Neuronal stem cell (in vitro differentiated cells): ENCODE data around the gene ENTPD3.

Experiments used
- DNase-seq: peaks from one replicate; pipeline ENCODE4 v3.0.0-alpha.2; 2013; ENCODE audit warnings: low spot score
- H2AFZ ChIP-seq: one replicate; pipeline ENCODE4 v1.6.1; 2013; ENCODE audit warnings: mild to moderate bottlenecking, low read length, inconsistent platforms
- H2AK5ac ChIP-seq: 2 replicates; pipeline ENCODE4 v1.6.1; 2013; ENCODE audit warnings: low read depth, mild to moderate bottlenecking, inconsistent platforms, low read length, moderate library complexity, mixed read lengths
- H2BK120ac ChIP-seq: 2 replicates; pipeline ENCODE4 v1.6.1; 2013; ENCODE audit warnings: low read depth, mild to moderate bottlenecking, inconsistent platforms, low read length, moderate library complexity, mixed read lengths
- H2BK12ac ChIP-seq: one replicate; pipeline ENCODE4 v1.6.1; 2013; ENCODE audit warnings: low read length, inconsistent platforms
- H2BK15ac ChIP-seq: 2 replicates; pipeline ENCODE4 v1.6.1; 2013; ENCODE audit warnings: mild to moderate bottlenecking, low read length, inconsistent platforms, mixed read lengths
- H2BK5ac ChIP-seq: one replicate; pipeline ENCODE4 v1.6.1; 2013; ENCODE audit warnings: inconsistent platforms, mild to moderate bottlenecking, low read length, moderate library complexity
- H3K14ac ChIP-seq: one replicate; pipeline ENCODE4 v1.6.1; 2013; ENCODE audit warnings: low read length, inconsistent platforms
- H3K18ac ChIP-seq: 2 replicates; pipeline ENCODE4 v1.6.1; 2013; ENCODE audit warnings: low read length, inconsistent platforms
- H3K23ac ChIP-seq: 2 replicates; pipeline ENCODE4 v1.6.1; 2013; ENCODE audit warnings: low read depth, mild to moderate bottlenecking, mixed read lengths, low read length, inconsistent platforms; ENCODE audit not compliant: poor library complexity
- H3K27ac ChIP-seq: replicated peaks from 3 replicates; pipeline ENCODE4 v1.5.1; 2013; ENCODE audit warnings: low read length, inconsistent platforms
- H3K27me3 ChIP-seq, 3 experiments: 2 replicates each; pipeline ENCODE4 v1.6.1; 2013; ENCODE audit warnings: low read length in 3 of 3, mild to moderate bottlenecking in 2 of 3, inconsistent platforms in 1 of 3, low read depth in 1 of 3, mixed read lengths in 1 of 3, moderate library complexity in 1 of 3; ENCODE audit not compliant: control insufficient read depth in 3 of 3, insufficient read depth in 3 of 3
- H3K36me3 ChIP-seq, 2 donors: replicated peaks in 1 of 2; 2 replicates each; pipeline ENCODE4 v1.6.1; 2013; ENCODE audit warnings: low read length in 2 of 2; ENCODE audit not compliant: control insufficient read depth in 2 of 2, insufficient read depth in 2 of 2
- H3K4ac ChIP-seq: 2 replicates; pipeline ENCODE4 v1.6.1; 2013; ENCODE audit warnings: inconsistent platforms, mild to moderate bottlenecking, low read length, moderate library complexity
- H3K4me1 ChIP-seq, 2 donors: 1 replicate in 1 of 2; 2 replicates in 1 of 2; pipeline ENCODE4 v1.6.1; 2013; ENCODE audit warnings: low read length in 2 of 2, low read depth in 1 of 2; ENCODE audit not compliant: control insufficient read depth in 2 of 2, insufficient read depth in 1 of 2
- H3K4me2 ChIP-seq: one replicate; pipeline ENCODE4 v1.6.1; 2013; ENCODE audit warnings: mild to moderate bottlenecking, low read length, inconsistent platforms; ENCODE audit not compliant: insufficient read depth, poor library complexity, severe bottlenecking
- H3K4me3 ChIP-seq, 2 donors: 2 replicates each; pipeline ENCODE4 v1.5.1; 2013; ENCODE audit warnings: low read length in 2 of 2, mild to moderate bottlenecking in 2 of 2, inconsistent platforms in 1 of 2, moderate library complexity in 1 of 2
- H3K79me1 ChIP-seq: one replicate; pipeline ENCODE4 v1.6.1; 2013; ENCODE audit warnings: low read depth, mild to moderate bottlenecking, inconsistent platforms, low read length, moderate library complexity
- H3K9ac ChIP-seq: one replicate; pipeline ENCODE4 v1.6.1; 2013; ENCODE audit warnings: mild to moderate bottlenecking, low read depth, low read length, inconsistent platforms; ENCODE audit not compliant: poor library complexity
- H3K9me3 ChIP-seq, 2 donors: replicated peaks in 1 of 2; 2 replicates each; pipeline versions ENCODE3 to v1.6.1; 2013; ENCODE audit warnings: low read length in 2 of 2, mild to moderate bottlenecking in 2 of 2, inconsistent platforms in 1 of 2, low read depth in 1 of 2, mixed read lengths in 1 of 2, moderate library complexity in 1 of 2; ENCODE audit not compliant: control insufficient read depth in 2 of 2, insufficient read depth in 1 of 2
- H4K8ac ChIP-seq: one replicate; pipeline ENCODE4 v1.6.1; 2013; ENCODE audit warnings: low read depth, mild to moderate bottlenecking, inconsistent platforms, low read length, moderate library complexity
- H4K91ac ChIP-seq: one replicate; pipeline ENCODE4 v1.6.1; 2013; ENCODE audit warnings: low read length, low read depth, mild to moderate bottlenecking, inconsistent platforms; ENCODE audit not compliant: poor library complexity
- WGBS, 2 donors: extraction: QIAGEN DNeasy Blood & Tissue Kit; methylation state at CpG; one replicate each; pipeline ENCODE4 v1.1.7; 2013; ENCODE audit warnings: missing lambda C conversion rate in 2 of 2, mixed read lengths in 1 of 2; ENCODE audit not compliant: insufficient read length in 2 of 2, insufficient replicate concordance in 1 of 2; ENCODE audit errors: extremely low coverage in 2 of 2; 5-methylcytosine and 5-hydroxymethylcytosine counted together

Gene ENTPD3

GRCh38 chr3:40414270-40414669 is 27.3 kb downstream of the ENTPD3 start:
- Histone ChIP-seq H3K23ac (no peak overlapping the region), H4K91ac (no peak overlapping the region), H2BK120ac (no peak overlapping the region), H3K14ac (no peak overlapping the region), H2BK15ac (no peak overlapping the region), H2AFZ (no peak overlapping the region), H3K79me1 (no peaks in the 10 kb centered on the region), H3K27ac (no peak overlapping the region), H3K36me3 (no peaks in the 10 kb centered on the region), H3K4ac (no peak overlapping the region), H3K18ac (no peak overlapping the region), H3K27me3 (no peaks in the 10 kb centered on the region), H3K4me3 (no peak overlapping the region), H3K9me3 (no peaks in the 10 kb centered on the region), H2BK12ac (no peak overlapping the region), H2AK5ac (no peak overlapping the region), H3K4me1 (no peaks in the 10 kb centered on the region), H2BK5ac (no peak overlapping the region), H3K9ac (no peak overlapping the region), H3K4me2 (no peak overlapping the region), H4K8ac (no peak overlapping the region)
- WGBS, 2 donors = no CpG with 5 or more reads among the region's 1 CpG
- no peak for DNase-seq

GRCh38 chr3:40417845-40418543 is 31.0 kb downstream of the ENTPD3 start:
- no CpG with 5 or more reads among the region's 2 CpGs for WGBS, 2 donors

GRCh38 chr3:40422861-40423260 is 35.9 kb downstream of the ENTPD3 start:
- no peak overlapping the region for H3K4me2 ChIP-seq

More at GRCh38 chr3:40417845-40418543, 31.0 kb downstream of the ENTPD3 start:
- Histone ChIP-seq H3K79me1 (no peaks in the 10 kb centered on the region), H3K9me3 (no peaks in the 10 kb centered on the region), H3K14ac (no peak overlapping the region), H2AK5ac (no peak overlapping the region), H3K18ac (no peak overlapping the region), H3K4me2 (no peak overlapping the region), H3K9ac (no peak overlapping the region), H2BK120ac (no peak overlapping the region), H3K4ac (no peak overlapping the region), H3K4me3 (no peak overlapping the region), H4K8ac (no peak overlapping the region), H3K23ac (no peak overlapping the region), H3K4me1 (no peaks in the 10 kb centered on the region), H3K27me3 (no peaks in the 10 kb centered on the region), H2AFZ (no peak overlapping the region), H2BK12ac (no peak overlapping the region), H4K91ac (no peak overlapping the region), H3K36me3 (no peaks in the 10 kb centered on the region), H2BK5ac (no peak overlapping the region), H3K27ac (no peak overlapping the region), H2BK15ac (no peak overlapping the region)
- no peak for DNase-seq

GRCh38 chr3:40427045-40427669 is 40.2 kb downstream of the ENTPD3 start:
- Histone ChIP-seq H3K9ac (no peak overlapping the region), H3K36me3 (no peaks in the 10 kb centered on the region), H3K79me1 (no peaks in the 10 kb centered on the region), H3K27me3 (no peaks in the 10 kb centered on the region), H2BK5ac (no peak overlapping the region), H3K4me3 (no peak overlapping the region), H3K14ac (no peak overlapping the region), H2AFZ (no peak overlapping the region), H2AK5ac (no peak overlapping the region), H3K4me1 (peaks cover 0 to 2% of the 10 kb centered on the region in 2 donors), H3K4ac (no peak overlapping the region), H2BK120ac (no peak overlapping the region), H2BK15ac (no peak overlapping the region), H3K18ac (peak overlapping the region; percentile 49), H4K8ac (no peak overlapping the region), H2BK12ac (no peak overlapping the region), H3K4me2 (no peak overlapping the region), H4K91ac (no peak overlapping the region), H3K9me3 (no peaks in the 10 kb centered on the region), H3K27ac (no peak overlapping the region), H3K23ac (no peak overlapping the region)
- WGBS, 2 donors = no CpG with 5 or more reads among the region's 8 CpGs
- no peak for DNase-seq

More at GRCh38 chr3:40422861-40423260, 35.9 kb downstream of the ENTPD3 start:
- WGBS, 2 donors = no CpG with 5 or more reads among the region's 1 CpG
- Histone ChIP-seq H3K4me1 (no peaks in the 10 kb centered on the region), H3K79me1 (no peaks in the 10 kb centered on the region), H4K8ac (no peak overlapping the region), H3K36me3 (no peaks in the 10 kb centered on the region), H2BK15ac (no peak overlapping the region), H3K4me3 (no peak overlapping the region), H2BK120ac (no peak overlapping the region), H3K4ac (no peak overlapping the region), H2AFZ (no peak overlapping the region), H3K9ac (no peak overlapping the region), H3K27me3 (no peaks in the 10 kb centered on the region), H3K9me3 (no peaks in the 10 kb centered on the region), H3K23ac (no peak overlapping the region), H2BK5ac (no peak overlapping the region), H3K14ac (no peak overlapping the region), H3K18ac (no peak overlapping the region), H2AK5ac (no peak overlapping the region), H4K91ac (no peak overlapping the region), H3K27ac (no peak overlapping the region), H2BK12ac (no peak overlapping the region)
- DNase-seq = no peak
